ENCODE data around the gene PLXNA3.

DNA sequence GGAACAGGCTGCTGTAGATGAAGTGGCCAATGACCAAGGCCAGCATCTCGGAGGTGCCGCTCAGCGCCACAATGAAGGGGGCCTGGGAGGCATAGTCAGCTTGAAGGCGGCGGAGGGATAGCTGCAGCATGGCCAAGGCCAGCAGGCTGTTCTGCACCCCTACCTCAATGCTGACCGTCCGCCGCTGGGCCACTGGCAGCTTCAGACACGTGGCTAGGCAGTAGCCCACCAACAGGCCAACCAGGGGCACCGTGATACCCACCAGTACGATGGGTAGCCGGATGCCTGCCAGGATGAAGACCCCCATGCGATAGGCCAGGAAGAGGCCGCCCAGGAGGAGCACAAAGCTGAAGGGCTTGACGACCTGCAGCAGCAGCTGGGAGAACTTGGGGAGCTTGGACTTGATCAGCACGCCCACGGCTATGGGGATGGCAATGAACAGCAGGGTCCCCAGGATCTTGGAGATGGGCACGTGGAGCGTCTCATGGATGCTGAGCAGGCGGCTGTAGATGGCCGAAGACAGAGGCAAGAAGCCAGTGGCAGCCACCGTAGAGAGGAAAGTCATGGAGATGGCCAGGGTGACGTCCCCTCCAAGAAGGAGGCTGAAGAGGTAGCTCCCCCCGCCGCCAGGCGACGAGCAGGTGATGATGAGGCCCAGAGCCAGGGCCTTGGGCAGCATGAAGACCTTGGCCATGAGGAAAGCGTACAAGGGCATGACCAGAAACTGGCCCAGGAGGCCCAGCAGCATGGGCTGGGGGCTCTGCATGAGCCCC is 29.6 kb downstream of the PLXNA3 start:
- no peak for TF ChIP-seq POLR2A (IDR thresholded peaks at IDR 0.05; ENCODE audit: low read depth, low read length)
- no peak for TF ChIP-seq POLR2AphosphoS5 (IDR thresholded peaks at IDR 0.05; ENCODE audit: low read depth, low read length)

Data from GM12892 (cell line).